Esophagus mucosa (tissue), 1 donor: ENCODE results near the gene HIP1. TPM values are rescaled to one million over a fixed set of nuclear protein-coding genes. Genes with fewer than 3 reads are reported as not detected.
"Not testable (repeated sequence)": the region's sequence is repeated elsewhere in the genome, so short reads cannot be mapped to it uniquely, and the experiment has no call there.

Experiments used
- ATAC-seq: fragments of 200-7000 bp; cut with Tn5 transposase; one replicate; pipeline ENCODE4 v1.9.1; 2020
- total RNA-seq: library from RNA; stranded (reverse); gene quantifications from one replicate; pipeline ENCODE4 v1.2.4, GENCODE V29; 2023
- donor health status: DM: yes; HTN: yes; CAD: no.

Gene HIP1
- total RNA-seq, 1 donor from 2014 or later, result 5.4 TPM

DNA sequence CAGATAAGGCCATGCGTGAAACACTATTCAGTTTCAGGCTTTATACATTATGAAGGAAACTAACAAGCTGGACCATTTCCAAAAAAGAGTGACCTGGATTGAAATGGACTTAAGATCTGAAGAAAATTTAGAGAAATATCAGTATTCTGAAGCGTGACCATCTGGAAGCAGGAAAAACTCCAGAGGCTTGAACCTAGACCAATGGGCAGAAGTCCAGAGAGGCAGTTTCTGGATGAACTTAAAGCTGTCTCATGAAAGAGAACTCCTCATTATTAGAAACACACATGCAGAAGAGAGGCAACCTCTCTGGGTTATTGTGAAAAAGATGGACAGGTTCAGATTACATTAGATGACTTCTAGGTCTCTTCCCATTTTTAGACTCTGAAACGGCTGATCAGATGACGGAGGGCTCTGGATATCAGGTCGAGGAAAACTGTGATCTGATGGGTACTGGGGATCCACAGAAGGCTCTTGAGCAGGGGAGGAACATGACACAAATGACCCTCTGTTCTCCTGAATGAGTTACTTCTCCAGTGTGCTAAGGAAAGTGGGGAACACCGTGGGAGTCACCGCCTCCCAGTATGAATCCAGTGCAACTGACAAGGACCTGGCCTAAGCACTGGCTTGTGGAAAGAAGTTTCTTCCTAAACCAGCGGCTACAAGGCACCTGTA, 130.2 kb downstream of the HIP1 start:
- ATAC-seq, result no peak

DNA sequence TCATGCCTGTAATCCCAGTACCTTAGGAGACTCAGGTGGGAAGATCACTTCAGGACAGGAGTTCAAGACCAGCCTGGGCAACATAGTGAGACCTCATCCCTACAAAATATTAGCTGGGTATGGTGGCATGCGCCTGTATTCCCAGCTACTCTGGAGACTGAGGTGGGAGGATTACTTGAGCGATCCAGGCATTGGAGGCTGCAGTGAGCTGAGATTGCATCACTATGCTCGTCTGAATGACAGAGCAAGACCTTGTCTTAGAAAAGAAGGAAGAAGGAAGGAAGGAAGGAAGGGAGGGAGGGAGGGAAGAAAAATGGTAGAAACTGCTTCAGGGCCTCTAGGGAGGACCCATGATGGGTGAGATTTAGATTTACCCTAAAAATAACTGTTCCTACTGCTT, 134.3 kb downstream of the HIP1 start:
- ATAC-seq, result no peak

DNA sequence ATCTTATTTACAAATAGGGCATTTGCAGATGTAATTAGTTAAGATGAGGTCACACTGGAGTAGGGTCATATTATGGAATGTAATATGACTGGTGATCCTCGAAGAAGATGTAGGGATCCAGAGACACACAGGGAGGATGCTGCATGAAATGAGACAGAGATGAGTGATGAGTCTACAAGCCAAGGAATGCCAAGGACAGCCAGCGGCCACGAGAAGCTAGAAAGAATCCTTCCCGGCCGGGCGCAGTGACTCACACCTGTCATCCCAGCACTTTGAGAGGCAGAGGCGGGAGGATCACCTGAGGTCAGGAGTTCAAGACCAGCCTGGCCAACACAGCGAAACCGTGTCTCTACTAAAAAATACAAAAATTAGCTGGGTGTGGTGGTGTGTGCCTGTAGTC, 135.9 kb downstream of the HIP1 start:
- not testable (repeated sequence) for ATAC-seq

DNA sequence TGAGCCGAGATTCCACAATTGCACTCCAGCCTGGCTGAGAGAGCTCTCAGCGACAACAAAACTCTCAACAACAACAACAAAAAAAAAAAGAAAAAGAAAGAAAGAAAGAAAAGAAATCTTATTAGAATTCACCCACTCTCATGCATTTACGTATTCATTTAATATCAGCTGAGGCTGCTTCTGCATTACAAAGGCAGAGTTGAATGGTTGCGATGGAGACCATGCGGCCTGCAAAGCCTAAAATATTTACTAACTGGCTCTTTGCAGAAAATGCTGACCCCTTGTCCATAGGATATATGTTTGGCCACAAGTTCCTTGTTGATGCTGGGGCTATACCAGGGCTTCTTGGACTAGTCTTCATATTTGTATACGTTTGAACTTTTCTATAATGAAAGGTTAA, 137.2 kb downstream of the HIP1 start:
- ATAC-seq, result no peak

DNA sequence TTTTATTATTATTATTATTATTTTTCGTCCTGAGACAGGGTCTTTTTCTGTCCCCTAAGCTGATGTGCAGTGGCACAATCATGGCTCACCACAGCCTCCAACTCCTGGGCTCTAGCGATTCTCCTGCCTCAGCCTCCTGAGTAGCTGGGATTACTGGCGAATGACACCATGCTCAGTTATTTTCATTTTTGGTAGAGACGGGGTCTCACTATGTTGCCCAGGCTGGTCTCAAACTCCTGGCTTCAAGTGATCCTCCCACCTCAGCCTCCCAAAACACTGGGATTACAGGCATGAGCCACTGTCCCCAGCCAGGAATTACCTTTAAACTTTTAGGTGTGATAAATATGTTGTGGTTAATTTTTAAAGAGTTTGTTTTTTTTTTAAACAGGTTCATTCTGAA, 138.0 kb downstream of the HIP1 start:
- ATAC-seq, result not testable (repeated sequence)

DNA sequence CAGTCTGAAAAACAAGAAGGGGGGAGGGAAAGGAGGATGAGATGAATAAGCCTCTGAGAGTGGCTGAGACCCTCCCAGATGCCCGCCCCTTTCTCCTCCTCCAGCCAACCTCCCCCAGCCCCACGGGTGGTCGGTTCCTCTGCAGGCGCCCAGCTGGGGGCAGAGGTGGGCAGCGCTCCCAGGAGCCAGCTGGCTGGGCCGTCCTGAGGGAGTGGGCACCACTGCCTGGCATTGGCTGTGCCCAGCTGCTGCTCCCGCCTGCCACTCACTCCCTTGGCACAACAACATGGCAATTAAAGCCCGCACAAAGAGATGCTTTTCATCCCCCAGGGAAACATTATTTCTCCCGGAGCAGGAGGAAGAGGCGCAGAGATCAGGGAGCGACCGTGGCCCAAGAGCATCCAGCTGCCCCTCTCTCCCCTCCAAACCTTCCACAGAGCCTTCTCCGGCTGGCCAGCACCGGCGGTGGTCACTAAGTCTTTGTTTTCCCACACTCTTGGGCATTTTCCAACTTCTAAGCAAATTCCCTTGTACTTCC, 139.4 kb downstream of the HIP1 start:
- no peak for ATAC-seq

DNA sequence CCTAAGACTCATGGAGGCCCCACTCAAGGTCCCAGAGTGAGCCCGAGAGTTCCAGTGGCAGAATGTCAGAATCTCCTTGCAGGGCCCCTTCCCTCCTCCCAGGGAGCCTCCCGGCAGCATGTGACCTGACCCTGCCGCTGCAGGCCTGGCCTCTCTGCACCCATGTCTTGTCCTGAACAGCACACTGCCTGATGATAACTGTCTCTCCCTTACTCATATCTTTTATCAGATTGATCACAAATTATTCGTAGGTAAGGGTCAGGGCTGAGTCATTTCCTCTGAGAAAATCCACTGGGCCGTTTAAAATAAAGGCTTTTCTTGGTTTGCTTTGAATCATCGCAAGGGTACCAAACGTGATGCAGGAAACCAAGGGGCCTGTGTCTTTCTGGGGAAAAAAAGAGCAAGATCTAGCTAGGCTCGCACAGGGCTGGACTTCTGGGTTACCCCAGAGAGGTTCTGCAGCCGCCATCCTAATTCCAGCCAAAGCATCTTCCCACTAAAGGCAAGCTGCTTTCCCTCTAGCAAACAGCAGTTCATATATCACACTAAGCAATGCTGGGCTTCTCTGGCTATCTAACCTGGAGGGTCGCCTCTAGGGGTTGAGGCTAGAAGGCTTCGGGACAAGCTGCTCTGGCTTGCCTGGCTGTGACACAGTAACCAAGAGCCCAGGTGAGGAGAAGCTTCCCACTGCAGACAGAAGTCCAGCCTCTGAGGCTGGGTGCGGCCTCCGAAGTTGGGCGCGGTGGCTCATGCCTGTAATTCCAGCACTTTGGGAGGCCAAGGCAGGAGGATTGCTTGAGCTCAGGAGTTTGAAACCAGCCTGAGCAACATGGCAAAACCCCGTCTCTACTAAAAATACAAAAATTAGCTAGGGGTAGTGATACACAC, 141.8 kb downstream of the HIP1 start:
- no peak for ATAC-seq

DNA sequence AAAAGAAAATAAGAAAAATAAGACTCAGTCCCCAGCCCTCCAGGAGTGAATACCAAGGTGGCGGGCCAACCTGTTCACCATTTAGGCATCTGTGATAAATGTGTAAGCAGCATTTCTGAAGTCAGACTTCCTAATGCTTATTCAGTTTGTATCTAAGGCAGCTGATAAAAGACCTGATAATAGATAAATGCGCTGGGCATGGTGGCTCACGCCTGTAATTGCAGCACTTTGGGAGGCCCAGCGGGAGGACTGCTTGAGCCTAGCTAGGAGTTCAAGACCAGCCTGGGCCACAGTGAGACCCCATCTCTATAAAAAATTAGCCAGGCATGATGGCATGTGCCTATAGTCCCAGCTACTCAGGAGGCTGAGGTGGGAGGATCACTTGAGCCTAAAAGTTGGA, 143.0 kb downstream of the HIP1 start:
- no peak for ATAC-seq

DNA sequence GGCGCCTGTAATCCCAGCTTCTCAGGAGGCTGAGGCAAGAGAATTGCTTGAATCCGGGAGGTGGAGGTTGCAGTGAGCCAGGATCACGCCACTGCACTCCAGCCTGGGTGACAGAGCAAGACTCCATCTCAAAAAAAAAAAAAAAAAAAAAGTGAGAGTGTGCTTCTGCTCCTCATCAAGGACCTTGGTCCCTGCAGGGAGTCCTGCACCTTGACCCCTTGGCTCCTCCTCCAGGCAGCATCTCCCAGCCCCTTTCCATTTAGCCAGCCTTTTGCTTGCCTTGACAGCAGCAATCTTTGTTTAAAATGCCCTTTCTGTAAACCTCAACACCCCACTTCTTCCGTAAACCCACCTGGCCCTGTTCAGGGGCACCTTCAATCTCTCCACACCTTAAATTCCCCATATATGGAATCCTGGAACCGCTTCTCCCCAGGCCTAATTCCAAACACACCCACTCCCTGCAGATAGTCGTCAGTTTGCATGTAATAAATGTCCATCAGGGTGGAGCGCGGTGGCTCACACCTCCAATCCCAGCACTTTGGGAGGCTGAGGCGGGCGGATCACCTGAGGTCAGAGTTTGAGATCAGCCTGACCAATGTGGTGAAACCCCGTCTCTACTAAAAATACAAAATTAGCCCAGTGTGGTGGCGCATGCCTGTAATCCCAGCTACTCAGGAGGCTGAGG, 145.1 kb downstream of the HIP1 start:
- not testable (repeated sequence) for ATAC-seq

DNA sequence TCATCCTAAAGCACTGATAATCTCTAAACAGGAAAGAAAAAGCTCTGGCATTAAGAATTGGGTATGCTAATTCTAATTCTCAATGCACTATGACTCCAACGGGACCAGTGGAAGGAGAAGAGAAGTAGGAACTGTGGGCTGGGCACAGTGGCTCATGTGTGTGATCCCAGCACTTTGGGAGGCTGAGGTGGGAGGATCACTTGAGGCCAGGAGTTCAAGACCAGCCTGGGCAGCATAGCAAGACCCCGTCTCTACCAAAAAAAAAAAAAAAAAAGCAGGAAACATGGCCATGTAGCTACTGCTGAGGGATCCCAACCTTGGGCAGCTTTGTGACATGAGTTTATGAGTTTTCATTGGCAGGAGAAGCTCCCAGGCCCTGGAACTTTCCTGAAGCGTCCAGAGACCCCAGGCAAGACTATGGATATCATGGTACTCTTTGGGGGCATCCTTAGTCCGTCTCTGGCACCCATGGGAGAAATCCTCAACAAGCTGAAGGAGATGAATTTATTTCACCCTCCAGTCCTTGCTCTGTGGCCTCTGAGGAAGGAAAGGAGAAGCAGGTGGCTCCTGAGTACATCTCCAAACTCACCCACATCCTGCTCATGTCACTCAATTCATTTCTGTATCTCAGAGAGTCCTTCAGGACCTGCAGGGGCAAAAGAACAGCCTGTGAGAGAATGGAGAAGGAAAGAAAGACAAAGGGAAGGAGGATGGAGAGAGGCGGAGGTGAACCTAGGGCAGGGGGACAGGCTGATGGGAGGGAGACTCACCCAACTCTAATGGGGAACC, 147.1 kb downstream of the HIP1 start:
- ATAC-seq, result no peak

DNA sequence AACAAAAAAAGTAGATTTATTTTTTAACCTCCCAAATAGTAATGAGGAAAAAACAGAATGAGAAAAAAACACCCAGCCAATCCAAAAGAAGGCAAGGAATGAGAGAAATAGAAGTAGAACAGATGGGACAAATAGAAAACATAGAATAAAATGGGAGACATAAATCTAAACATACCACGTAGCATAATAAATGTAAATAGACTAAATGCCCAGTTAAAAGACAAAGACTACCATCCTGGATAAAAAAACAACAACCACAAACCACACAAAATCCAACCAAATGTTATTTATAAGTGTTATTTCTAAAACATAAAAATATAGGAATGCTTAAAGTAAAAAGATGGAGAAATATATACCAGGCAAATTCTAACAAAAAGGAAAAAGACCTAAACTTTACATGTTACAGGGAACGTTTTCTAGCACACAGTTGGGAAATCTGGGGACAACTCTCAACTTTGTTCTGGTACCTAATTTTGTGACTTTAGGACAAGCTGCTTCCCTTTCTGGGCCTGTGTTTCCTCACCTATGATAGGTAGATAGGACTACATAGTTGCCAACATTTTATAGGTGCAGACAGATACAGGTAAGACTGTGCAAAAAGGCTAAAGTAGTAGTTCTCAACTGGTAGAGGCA, 148.3 kb downstream of the HIP1 start:
- ATAC-seq, result no peak

DNA sequence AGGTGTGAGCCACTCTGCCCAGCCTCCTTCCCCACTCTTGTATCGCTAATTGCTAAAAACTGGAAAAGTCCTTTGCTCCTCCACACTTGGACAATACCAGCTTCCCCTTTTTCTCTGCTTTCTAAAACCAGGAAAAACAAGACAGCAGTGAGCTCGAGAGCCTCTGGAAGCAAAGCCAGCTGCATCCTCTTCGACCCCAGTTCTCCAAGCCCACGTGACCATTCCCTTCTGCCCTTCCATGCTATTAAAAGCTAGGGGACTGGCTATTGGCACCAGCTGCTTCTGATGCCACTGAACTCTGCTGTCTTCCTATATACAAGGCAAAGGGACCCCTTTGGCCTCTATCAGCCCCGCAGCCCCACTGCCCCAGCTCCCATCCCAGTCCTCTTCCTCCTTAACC, 154.4 kb downstream of the HIP1 start:
- ATAC-seq, result no peak

DNA sequence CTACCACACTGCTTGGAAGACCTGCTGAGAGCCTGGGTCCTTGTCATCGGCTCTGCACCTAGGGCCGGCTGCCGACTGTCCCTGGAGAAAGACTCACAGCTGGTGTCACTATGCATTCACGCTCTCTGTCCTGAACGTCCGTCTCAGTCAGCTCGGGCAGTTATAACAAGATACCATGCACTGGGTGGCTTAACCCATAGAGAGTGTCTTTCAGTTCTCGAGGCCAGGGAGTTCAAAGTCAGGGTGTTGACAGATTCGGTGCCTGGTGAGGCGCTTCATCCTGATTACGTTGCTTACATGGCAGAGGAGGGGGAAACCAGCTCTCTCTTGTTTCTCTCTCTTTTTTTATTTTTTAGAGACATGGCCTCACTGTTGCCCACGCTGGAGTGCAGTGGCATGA, 155.5 kb downstream of the HIP1 start:
- ATAC-seq, result no peak

DNA sequence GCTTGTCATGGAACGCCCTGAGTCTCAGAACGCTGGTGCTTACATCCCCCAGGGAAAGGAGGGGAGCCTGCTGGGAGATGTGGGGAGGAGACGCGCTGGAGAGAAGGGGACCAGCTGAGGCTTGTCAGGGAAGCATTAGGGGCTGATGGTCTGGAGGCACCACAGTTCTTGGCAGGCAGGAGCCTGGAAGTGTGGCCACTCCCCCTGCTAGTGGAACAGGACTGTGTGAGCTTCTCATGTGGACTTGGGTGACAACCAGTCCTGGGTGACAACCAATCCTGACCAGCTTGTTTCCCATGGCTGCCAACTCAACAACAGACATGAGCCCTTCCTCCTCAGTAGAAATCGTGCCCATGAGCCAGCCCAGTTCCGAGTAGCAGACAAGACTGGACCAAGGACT, 158.8 kb downstream of the HIP1 start:
- ATAC-seq, result peak; percentile 33

DNA sequence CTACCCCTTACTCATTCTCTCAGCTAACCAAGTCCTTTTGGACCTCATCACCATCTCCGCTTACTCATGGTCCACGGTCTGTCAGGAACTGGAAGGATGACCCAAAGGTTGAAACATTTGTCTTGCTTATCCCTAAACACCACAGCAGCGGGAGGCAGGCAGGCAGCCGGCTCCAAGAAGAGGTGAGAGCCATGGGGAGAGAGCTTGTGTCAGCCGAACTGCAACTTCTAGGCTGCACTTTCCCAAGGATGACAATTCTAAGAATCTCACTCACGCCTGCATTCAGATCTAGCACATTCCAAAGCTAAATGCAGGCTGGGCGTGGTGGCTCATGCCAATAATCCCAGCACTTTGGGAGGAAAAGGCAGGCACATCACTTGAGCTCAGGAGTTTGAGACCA, 160.7 kb downstream of the HIP1 start:
- ATAC-seq, result no peak

DNA sequence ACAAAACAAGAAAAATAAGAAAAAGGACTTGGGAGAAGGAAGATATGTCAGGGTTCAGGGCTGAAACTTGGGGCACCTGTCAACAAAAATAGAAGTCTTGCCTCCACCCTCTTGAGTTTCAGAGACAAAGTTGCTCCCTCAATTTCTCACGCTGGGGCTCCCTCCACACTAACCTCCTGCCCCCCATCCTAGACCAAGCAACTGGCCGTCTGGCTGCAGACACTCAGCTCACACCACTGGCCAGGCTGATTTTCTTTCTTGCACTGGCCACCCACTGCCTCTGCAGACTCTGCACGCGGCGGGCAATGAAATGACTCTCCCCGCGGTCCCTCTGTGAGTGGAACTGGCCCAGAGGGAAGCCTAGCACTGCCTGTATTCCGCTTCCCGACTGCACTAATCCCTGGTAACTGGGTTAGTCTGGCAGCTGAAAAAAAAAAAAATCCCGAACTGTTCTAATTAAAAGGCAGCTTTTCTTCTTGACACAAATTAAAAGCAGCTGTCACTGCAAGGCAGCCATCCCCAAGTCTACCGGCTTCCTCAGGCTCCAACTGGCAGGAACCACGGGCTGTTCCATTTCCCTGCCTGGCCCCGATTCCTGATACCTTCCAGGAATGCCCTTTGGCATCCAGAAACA, 163.1 kb downstream of the HIP1 start:
- no peak for ATAC-seq

DNA sequence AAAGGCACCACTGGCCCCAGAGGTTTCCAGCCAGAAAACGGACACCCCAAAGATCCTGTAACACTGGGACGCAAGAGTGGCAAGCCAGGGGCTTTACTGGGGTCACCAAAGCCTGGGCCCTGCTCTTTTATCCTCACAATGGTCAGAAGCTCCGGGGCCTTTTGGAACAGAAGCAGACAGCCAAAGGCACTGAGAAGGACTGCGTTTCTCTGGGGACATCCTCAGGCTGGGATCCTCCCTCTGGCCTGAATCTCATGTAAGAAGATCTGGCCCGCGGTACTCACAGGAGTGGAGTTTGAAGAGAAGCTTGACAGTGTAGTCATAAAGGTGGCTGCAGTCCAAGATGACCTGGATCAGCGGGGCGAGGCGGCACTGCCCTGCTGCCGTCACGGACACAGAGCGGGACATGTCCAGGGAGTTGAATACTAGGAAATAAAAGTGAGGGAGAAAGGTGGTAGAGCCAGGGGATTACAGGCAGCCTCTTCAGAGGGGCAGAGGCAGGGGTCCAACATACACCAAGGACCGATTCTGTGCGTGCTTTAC, 165.2 kb downstream of the HIP1 start:
- ATAC-seq, result peak; percentile 79

DNA sequence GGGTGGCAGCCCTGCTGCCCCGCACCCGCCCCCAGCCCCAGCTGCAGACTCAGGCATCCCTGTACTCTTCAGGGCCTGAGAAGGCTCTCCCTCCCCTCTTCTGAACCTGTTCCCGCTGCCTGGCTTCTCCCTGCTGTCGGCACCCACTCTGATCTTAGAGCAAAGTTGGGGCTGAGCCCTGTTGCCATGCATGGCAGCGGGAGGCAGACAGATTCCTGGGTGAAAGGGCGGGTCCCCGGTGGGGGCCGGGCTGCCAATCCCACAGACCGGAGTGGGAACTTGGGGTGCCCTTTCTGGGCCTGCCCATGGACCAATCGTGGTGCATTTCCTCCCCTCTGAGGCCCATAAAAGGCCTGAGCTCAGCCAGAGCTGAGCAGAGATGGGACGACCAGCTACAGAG, 165.9 kb downstream of the HIP1 start:
- no peak for ATAC-seq

DNA sequence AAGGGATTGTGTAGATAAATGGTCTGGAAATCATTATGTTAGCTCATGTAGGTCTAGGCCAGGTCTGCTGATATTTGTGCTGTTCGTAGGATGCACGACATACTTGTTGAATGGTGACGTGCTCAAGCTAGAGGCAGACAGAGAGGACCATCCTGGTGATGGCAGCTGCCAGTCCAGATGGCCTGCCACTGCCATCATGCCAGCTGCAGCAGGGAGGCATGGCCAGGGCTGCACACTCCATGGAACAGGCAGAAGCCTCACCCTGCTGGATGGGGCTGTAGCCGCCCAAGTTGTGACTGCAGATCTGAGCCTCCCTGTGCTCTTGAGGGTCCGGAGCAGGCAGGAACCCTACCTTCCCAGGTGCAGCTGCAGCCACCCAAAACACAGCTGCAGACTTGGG, 166.3 kb downstream of the HIP1 start:
- ATAC-seq, result no peak

DNA sequence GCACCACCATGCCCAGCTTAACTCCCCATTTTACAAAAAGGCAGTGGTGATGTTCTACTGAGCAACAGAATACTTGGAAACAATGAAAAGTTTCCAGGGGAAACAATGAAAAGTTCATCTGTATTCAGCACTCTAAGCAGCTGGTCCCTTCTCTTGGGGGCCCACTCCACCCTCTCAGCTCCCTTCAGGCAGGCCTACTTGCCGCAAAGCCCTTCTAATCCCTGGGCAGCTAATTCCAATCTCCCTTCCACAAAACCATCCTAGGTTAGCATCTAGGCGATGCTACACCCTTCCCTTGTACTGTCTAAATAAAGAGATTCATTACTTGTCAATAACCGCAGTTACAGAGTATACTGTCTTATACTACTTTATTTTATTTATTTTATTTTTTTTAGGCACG, 167.5 kb downstream of the HIP1 start:
- no peak for ATAC-seq

DNA sequence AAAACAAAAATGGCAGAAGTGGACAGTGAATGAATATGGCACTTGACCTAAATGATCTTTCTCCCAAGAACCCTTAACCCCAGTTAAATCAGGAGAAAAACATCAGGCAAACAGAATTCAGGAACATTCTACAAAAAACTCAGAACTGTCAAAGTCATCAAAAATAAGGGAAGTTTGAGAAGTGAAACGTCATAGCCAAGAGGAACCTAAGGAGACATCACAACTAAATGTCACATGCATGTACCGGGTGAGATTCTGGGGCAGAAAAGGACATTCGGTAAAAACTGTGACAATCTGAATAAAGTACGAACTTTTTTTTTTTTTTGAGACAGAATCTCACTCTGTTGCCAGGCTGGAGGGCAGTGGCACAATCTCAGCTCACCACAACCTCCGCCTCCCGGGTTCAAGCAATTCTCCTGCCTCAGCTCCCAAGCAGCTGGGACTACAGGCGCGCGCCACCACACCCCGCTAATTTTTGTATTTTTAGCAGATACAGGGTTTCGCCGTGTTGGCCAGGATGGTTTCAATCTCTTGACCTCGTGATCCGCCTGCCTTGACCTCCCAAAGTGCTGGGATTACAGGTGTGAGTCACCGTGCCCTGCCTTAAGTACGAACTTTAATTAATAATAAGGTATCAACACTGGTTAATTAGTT, 169.0 kb downstream of the HIP1 start:
- not testable (repeated sequence) for ATAC-seq
